Measurements from ENCODE around the gene SBF2.
"Not testable (repeated sequence)": the region's sequence is repeated elsewhere in the genome, so short reads cannot be mapped to it uniquely, and the experiment has no call there.

The SBF2 gene

GRCh38 chr11:9947231-9947864 lies 346.7 kb downstream of the SBF2 start:
- TF ChIP-seq ZNF274 (IDR thresholded peaks at IDR 0.05; ENCODE audit: low read depth, low read length): no peak
- no peak overlapping the region for H3K4me3 ChIP-seq (ENCODE audit: low read length)

- not testable (repeated sequence) for H3K4me3 ChIP-seq (ENCODE audit: low read length)
Observed at GRCh38 chr11:9945680-9946079, 348.3 kb downstream of the SBF2 start.

GRCh38 chr11:9943386-9944110 lies 350.5 kb downstream of the SBF2 start:
- H3K4me3 ChIP-seq (ENCODE audit: low read length): no peak overlapping the region
- TF ChIP-seq ZNF274 (IDR thresholded peaks at IDR 0.05; ENCODE audit: low read depth, low read length): no peak

GRCh38 chr11:9941991-9942390 lies 352.0 kb downstream of the SBF2 start:
- H3K4me3 ChIP-seq (ENCODE audit: low read length): no peak overlapping the region
- TF ChIP-seq ZNF274 (IDR thresholded peaks at IDR 0.05; ENCODE audit: low read depth, low read length): no peak

- not testable (repeated sequence) for H3K4me3 ChIP-seq (ENCODE audit: low read length)
Observed at GRCh38 chr11:9939150-9939549, 354.9 kb downstream of the SBF2 start.

- no peak for TF ChIP-seq ZNF274 (IDR thresholded peaks at IDR 0.05; ENCODE audit: low read depth, low read length)
- no peak overlapping the region for H3K4me3 ChIP-seq (ENCODE audit: low read length)
Observed at GRCh38 chr11:9936754-9937153, 357.3 kb downstream of the SBF2 start.

GRCh38 chr11:9932843-9933242 lies 361.2 kb downstream of the SBF2 start:
- H3K4me3 ChIP-seq (ENCODE audit: low read length): not testable (repeated sequence)

- H3K4me3 ChIP-seq (ENCODE audit: low read length): not testable (repeated sequence)
Observed at GRCh38 chr11:9930562-9931331, 363.3 kb downstream of the SBF2 start.

- no peak for TF ChIP-seq ZNF274 (IDR thresholded peaks at IDR 0.05; ENCODE audit: low read depth, low read length)
- H3K4me3 ChIP-seq (ENCODE audit: low read length): no peak overlapping the region
Observed at GRCh38 chr11:9927670-9928069, 366.3 kb downstream of the SBF2 start.

- no peak overlapping the region for H3K4me3 ChIP-seq (ENCODE audit: low read length)
- TF ChIP-seq ZNF274 (IDR thresholded peaks at IDR 0.05; ENCODE audit: low read depth, low read length): no peak
Observed at GRCh38 chr11:9923280-9923679, 370.7 kb downstream of the SBF2 start.

- H3K4me3 ChIP-seq (ENCODE audit: low read length): no peak overlapping the region
- TF ChIP-seq ZNF274 (IDR thresholded peaks at IDR 0.05; ENCODE audit: low read depth, low read length): no peak
Observed at GRCh38 chr11:9922806-9923205, 371.2 kb downstream of the SBF2 start.

- no peak overlapping the region for H3K4me3 ChIP-seq (ENCODE audit: low read length)
- TF ChIP-seq ZNF274 (IDR thresholded peaks at IDR 0.05; ENCODE audit: low read depth, low read length): no peak
Observed at GRCh38 chr11:9916480-9916879, 377.5 kb downstream of the SBF2 start.

GRCh38 chr11:9914064-9914463 lies 380.0 kb downstream of the SBF2 start:
- no peak overlapping the region for H3K4me3 ChIP-seq (ENCODE audit: low read length)
- TF ChIP-seq ZNF274 (IDR thresholded peaks at IDR 0.05; ENCODE audit: low read depth, low read length): no peak

GRCh38 chr11:9905960-9906791 lies 387.8 kb downstream of the SBF2 start:
- no peak overlapping the region for H3K4me3 ChIP-seq (ENCODE audit: low read length)
- TF ChIP-seq ZNF274 (IDR thresholded peaks at IDR 0.05; ENCODE audit: low read depth, low read length): no peak
